GM10847 (cell line): Measurements from ENCODE around the gene LGALS3BP.

ENCODE experiments used
- POLR2A ChIP-seq: IDR thresholded peaks from 2 replicates; pipeline ENCODE4 v1.6.1; 2011; ENCODE audit not compliant: insufficient read length; ENCODE audit errors: extremely low read depth

The LGALS3BP gene

GRCh38 chr17:78929908-78930775, 49.6 kb downstream of the LGALS3BP start:
- TF ChIP-seq POLR2A: no peak

- TF ChIP-seq POLR2A: no peak
These were observed 53.8 kb downstream of the LGALS3BP start for GRCh38 chr17:78925662-78926555.

GRCh38 chr17:78925234-78925633, 54.5 kb downstream of the LGALS3BP start, which contains the start of gene TIMP2:
TSS of gene TIMP2 (minus strand) at chr17:78925387. CDS start at chr17:78925088, 299 bp downstream.
- TF ChIP-seq POLR2A: no peak

GRCh38 chr17:78924481-78925151, 55.1 kb downstream of the LGALS3BP start:
- TF ChIP-seq POLR2A: no peak

- no peak for TF ChIP-seq POLR2A
These were observed 55.9 kb downstream of the LGALS3BP start for GRCh38 chr17:78923660-78924453.

GRCh38 chr17:78922816-78923498, 56.8 kb downstream of the LGALS3BP start:
- no peak for TF ChIP-seq POLR2A

- no peak for TF ChIP-seq POLR2A
These were observed 58.2 kb downstream of the LGALS3BP start for GRCh38 chr17:78921437-78921971.
